Keratinocyte (primary cell): Measurements from ENCODE around the gene LRFN4. TPM values are rescaled to one million over a fixed set of nuclear protein-coding genes. Genes with fewer than 3 reads are reported as not detected.

ENCODE experiments used
- DNase-seq: peaks from one replicate; pipeline ENCODE4 v3.0.0-alpha.2; 2011; ENCODE audit warnings: low read depth, missing footprints, low spot score
- FAIRE-seq: peaks from 2 replicates; lab custom pipeline; 2011; peaks lifted over from hg19 to GRCh38; lab: Jason Lieb, UNC
- H2AFZ ChIP-seq: 2 replicates; pipeline ENCODE4 v1.6.0; 2012; ENCODE audit warnings: low read length, control low read depth, inconsistent platforms; ENCODE audit not compliant: control insufficient read depth
- H3K27ac ChIP-seq: 2 replicates; pipeline ENCODE4 v1.5.1; 2011; ENCODE audit warnings: low read length; ENCODE audit not compliant: control insufficient read depth, insufficient read depth
- H3K27me3 ChIP-seq: 3 replicates; pipeline ENCODE4 v1.6.0; 2011; ENCODE audit warnings: low read length; ENCODE audit not compliant: control insufficient read depth, insufficient read depth; ENCODE audit errors: extremely low read depth
- H3K36me3 ChIP-seq, 2 experiments: 2 replicates in 1 of 2; 3 replicates in 1 of 2; pipeline ENCODE4 v1.5.1; 2011; ENCODE audit warnings: low read length in 2 of 2, mild to moderate bottlenecking in 1 of 2; ENCODE audit not compliant: control insufficient read depth in 2 of 2, insufficient read depth in 2 of 2; ENCODE audit errors: extremely low read depth in 1 of 2
- H3K4me1 ChIP-seq: 3 replicates; pipeline ENCODE4 v1.5.1; 2011; ENCODE audit warnings: low read length; ENCODE audit not compliant: control insufficient read depth, insufficient read depth; ENCODE audit errors: extremely low read depth
- H3K4me2 ChIP-seq: 3 replicates; pipeline ENCODE4 v1.6.0; 2011; ENCODE audit warnings: low read depth, low read length; ENCODE audit not compliant: control insufficient read depth, insufficient read depth; ENCODE audit errors: extremely low read depth
- H3K4me3 ChIP-seq, 3 experiments: fragments of 200-600 bp in 1 of 3; sonication (generic) in 1 of 3; 2 replicates in 2 of 3; 3 replicates in 1 of 3; pipeline ENCODE4 v1.5.1; 2011 to 2016; ENCODE audit warnings: low read length in 3 of 3, mild to moderate bottlenecking in 3 of 3, control low read depth in 2 of 3, inconsistent platforms in 1 of 3, low read depth in 1 of 3, mixed read lengths in 1 of 3, mixed run types in 1 of 3, moderate library complexity in 1 of 3; ENCODE audit not compliant: control insufficient read depth in 2 of 3, insufficient read depth in 2 of 3; ENCODE audit errors: extremely low read depth in 1 of 3
- H3K79me2 ChIP-seq: 2 replicates; pipeline ENCODE4 v1.6.0; 2012; ENCODE audit warnings: low read length; ENCODE audit not compliant: control insufficient read depth, insufficient read depth
- H3K9ac ChIP-seq: 3 replicates; pipeline ENCODE4 v1.6.0; 2011; ENCODE audit warnings: low read length; ENCODE audit not compliant: control insufficient read depth, insufficient read depth; ENCODE audit errors: extremely low read depth
- H3K9me1 ChIP-seq: 3 replicates; pipeline ENCODE4 v1.6.0; 2011; ENCODE audit warnings: low read length; ENCODE audit not compliant: control insufficient read depth, insufficient read depth; ENCODE audit errors: extremely low read depth
- H3K9me3 ChIP-seq: 2 replicates; pipeline ENCODE4 v1.5.1; 2012; ENCODE audit warnings: low read depth, low read length; ENCODE audit not compliant: control insufficient read depth
- H4K20me1 ChIP-seq: 3 replicates; pipeline ENCODE4 v1.6.0; 2011; ENCODE audit warnings: low read length; ENCODE audit not compliant: control insufficient read depth, insufficient read depth; ENCODE audit errors: extremely low read depth
- CTCF ChIP-seq, 3 experiments: IDR thresholded peaks in 1 of 3; conservative IDR thresholded peaks in 1 of 3; optimal IDR thresholded peaks in 1 of 3; 2 replicates in 2 of 3; 3 replicates in 1 of 3; pipeline versions ENCODE3 to v1.5.1; 2011; ENCODE audit warnings: low read length in 3 of 3, mild to moderate bottlenecking in 3 of 3, moderate library complexity in 2 of 3, control low read depth in 1 of 3, inconsistent platforms in 1 of 3; ENCODE audit not compliant: insufficient read depth in 2 of 3; ENCODE audit errors: extremely low read depth in 1 of 3
- EZH2 ChIP-seq: IDR thresholded peaks from one replicate; pipeline ENCODE4 v1.6.1; 2012; ENCODE audit warnings: inconsistent platforms, mild to moderate bottlenecking, low read length, moderate library complexity
- dilution Hi-C: fragments of 300-500 bp; cut with MboI; formaldehyde crosslinking; loops from one replicate; pipeline ENCODE4 v1.7.0; 2020; ENCODE audit warnings: low sequenced_read_pairs; ENCODE audit not compliant: extremely low pct_ligation_motif_present
- polyA plus RNA-seq, 5 experiments: library from polyadenylated mRNA; depleted of rRNA in 3 of 5; stranded (reverse) in 3 of 5; stranded (forward) in 1 of 5; unstranded in 1 of 5; fragments of >200 nt; gene quantifications; 1 replicate in 1 of 5; 2 replicates in 3 of 5; 3 replicates in 1 of 5; pipeline versions ENCODE4 v1.2.1 to v1.2.3, GENCODE V29; 2011 to 2012; ENCODE audit warnings: missing spikeins in 2 of 5, low read depth in 1 of 5, low replicate concordance in 1 of 5

The LRFN4 gene
- polyA plus RNA-seq, 1 donor (not counting 4 experiments of a cell fraction or from before 2014, with no cell fraction given) = 1.1 TPM

GRCh38 chr11:66863428-66864125 is 6.7 kb downstream of the LRFN4 start:
- peaks cover 6% of the 10 kb centered on the region for H4K20me1 ChIP-seq
- DNase-seq (no peak), FAIRE-seq (peak; percentile 34)
- no peak overlapping the region for H3K4me2 ChIP-seq
- TF ChIP-seq CTCF (optimal IDR thresholded peaks at IDR 0.05 in 1 of 3, IDR thresholded peaks at IDR 0.05 in 1 of 3, conservative IDR thresholded peaks at IDR 0.05 in 1 of 3; ENCODE audit: extremely low read depth in 1 of 3, insufficient read depth in 2 of 3, low read length in 3 of 3) (no peak), EZH2 (no peak)
- peaks cover 10 to 21% of the 10 kb centered on the region in 2 experiments for H3K36me3 ChIP-seq
- H3K9me1 ChIP-seq = no peaks in the 10 kb centered on the region
- dilution Hi-C loops = no loop called here
- H3K27me3 ChIP-seq = no peaks in the 10 kb centered on the region
- H2AFZ ChIP-seq = no peak overlapping the region
- H3K9ac ChIP-seq = no peak overlapping the region
- no peaks in the 10 kb centered on the region for H3K9me3 ChIP-seq
- H3K27ac ChIP-seq = no peak overlapping the region
- no peaks in the 10 kb centered on the region for H3K79me2 ChIP-seq
- H3K4me1 ChIP-seq = peaks cover 16% of the 10 kb centered on the region
- H3K4me3 ChIP-seq = no peak overlapping the region

GRCh38 chr11:66864172-66864901 is 7.5 kb downstream of the LRFN4 start:
- Histone ChIP-seq H3K27me3 (no peaks in the 10 kb centered on the region), H3K4me2 (peak overlapping the region; percentile 27), H3K9ac (no peak overlapping the region), H3K9me1 (no peaks in the 10 kb centered on the region), H3K36me3 (peaks cover 10 to 23% of the 10 kb centered on the region in 2 experiments), H3K4me3 (no peak overlapping the region), H3K9me3 (no peaks in the 10 kb centered on the region), H3K27ac (no peak overlapping the region), H3K4me1 (peaks cover 18% of the 10 kb centered on the region), H2AFZ (no peak overlapping the region), H4K20me1 (peaks cover 6% of the 10 kb centered on the region), H3K79me2 (no peaks in the 10 kb centered on the region)
- FAIRE-seq (no peak), DNase-seq (no peak)
- no peak for TF ChIP-seq CTCF (optimal IDR thresholded peaks at IDR 0.05 in 1 of 3, IDR thresholded peaks at IDR 0.05 in 1 of 3, conservative IDR thresholded peaks at IDR 0.05 in 1 of 3; ENCODE audit: extremely low read depth in 1 of 3, insufficient read depth in 2 of 3, low read length in 3 of 3)
- TF ChIP-seq EZH2 = no peak
- dilution Hi-C loops = no loop called here
